ENCODE measurements around the gene ELP2.
"Not testable (repeated sequence)": the region's sequence is repeated elsewhere in the genome, so short reads cannot be mapped to it uniquely, and the experiment has no call there.

ELP2 gene

GRCh38 chr18:36129300-36130038 lies at the start of gene ELP2, which contains the start of gene SLC39A6:
TSS of gene ELP2 (plus strand) at chr18:36129899. CDS start at chr18:36129934, 35 bp downstream.
TSS of gene SLC39A6 (minus strand) at chr18:36129340. CDS start at chr18:36127007, 2,333 bp downstream.
- in situ Hi-C loops (cut with HindIII; ENCODE audit: low sequenced_read_pairs) = no loop called here

GRCh38 chr18:36081118-36081517 lies 48.6 kb upstream of the ELP2 start:
- in situ Hi-C loops (cut with HindIII; ENCODE audit: low sequenced_read_pairs) = loop anchor here (10.0 kb wide), 1 partner anchor 106 kb away; the partner anchor contains the start of gene RMP24

GRCh38 chr18:36083729-36084128 lies 46.0 kb upstream of the ELP2 start:
- in situ Hi-C loops (cut with HindIII; ENCODE audit: low sequenced_read_pairs) = loop anchor here (10.0 kb wide), 1 partner anchor 109 kb away; the partner anchor contains the start of gene RMP24

- in situ Hi-C loops (cut with HindIII; ENCODE audit: low sequenced_read_pairs) = loop anchor here (10.0 kb wide), 1 partner anchor 110 kb away; the partner anchor contains the start of gene RMP24
These were observed 44.5 kb upstream of the ELP2 start for GRCh38 chr18:36085195-36085594.

- in situ Hi-C loops (cut with HindIII; ENCODE audit: low sequenced_read_pairs) = loop anchor here (10.0 kb wide), 1 partner anchor 111 kb away; the partner anchor contains the start of gene RMP24
These were observed 43.5 kb upstream of the ELP2 start for GRCh38 chr18:36086186-36086585.

- in situ Hi-C loops (cut with HindIII; ENCODE audit: low sequenced_read_pairs) = loop anchor here (10.0 kb wide), 1 partner anchor 113 kb away; the partner anchor contains the start of gene RMP24
These were observed 41.4 kb upstream of the ELP2 start for GRCh38 chr18:36088256-36088655.

- in situ Hi-C loops (cut with HindIII; ENCODE audit: low sequenced_read_pairs) = loop anchor here (10.0 kb wide), 1 partner anchor 114 kb away; the partner anchor contains the start of gene RMP24
These were observed 40.7 kb upstream of the ELP2 start for GRCh38 chr18:36089001-36089400.

- in situ Hi-C loops (cut with HindIII; ENCODE audit: low sequenced_read_pairs) = not testable (repeated sequence)
These were observed 37.6 kb upstream of the ELP2 start for GRCh38 chr18:36092116-36092515.

GRCh38 chr18:36094431-36094830 lies 35.3 kb upstream of the ELP2 start:
- in situ Hi-C loops (cut with HindIII; ENCODE audit: low sequenced_read_pairs) = no loop called here

- in situ Hi-C loops (cut with HindIII; ENCODE audit: low sequenced_read_pairs) = no loop called here
These were observed 33.7 kb upstream of the ELP2 start for GRCh38 chr18:36095936-36096519.

GRCh38 chr18:36096955-36097354 lies 32.7 kb upstream of the ELP2 start:
- in situ Hi-C loops (cut with HindIII; ENCODE audit: low sequenced_read_pairs) = no loop called here

- in situ Hi-C loops (cut with HindIII; ENCODE audit: low sequenced_read_pairs) = no loop called here
These were observed 30.4 kb upstream of the ELP2 start for GRCh38 chr18:36099311-36099710.

- in situ Hi-C loops (cut with HindIII; ENCODE audit: low sequenced_read_pairs) = no loop called here
These were observed 27.8 kb upstream of the ELP2 start for GRCh38 chr18:36101943-36102342.

GRCh38 chr18:36104749-36105148 lies 24.9 kb upstream of the ELP2 start:
- in situ Hi-C loops (cut with HindIII; ENCODE audit: low sequenced_read_pairs) = no loop called here

- in situ Hi-C loops (cut with HindIII; ENCODE audit: low sequenced_read_pairs) = no loop called here
These were observed 22.2 kb upstream of the ELP2 start for GRCh38 chr18:36107477-36107876.

- in situ Hi-C loops (cut with HindIII; ENCODE audit: low sequenced_read_pairs) = no loop called here
These were observed 21.5 kb upstream of the ELP2 start for GRCh38 chr18:36108196-36108595.

GRCh38 chr18:36108601-36109000 lies 21.1 kb upstream of the ELP2 start:
- in situ Hi-C loops (cut with HindIII; ENCODE audit: low sequenced_read_pairs) = no loop called here

GRCh38 chr18:36109737-36110136 lies 20.0 kb upstream of the ELP2 start:
- in situ Hi-C loops (cut with HindIII; ENCODE audit: low sequenced_read_pairs) = no loop called here

GRCh38 chr18:36112302-36112701 lies 17.4 kb upstream of the ELP2 start:
- in situ Hi-C loops (cut with HindIII; ENCODE audit: low sequenced_read_pairs) = no loop called here

GRCh38 chr18:36114251-36114650 lies 15.4 kb upstream of the ELP2 start:
- in situ Hi-C loops (cut with HindIII; ENCODE audit: low sequenced_read_pairs) = no loop called here

- in situ Hi-C loops (cut with HindIII; ENCODE audit: low sequenced_read_pairs) = no loop called here
These were observed 15.0 kb upstream of the ELP2 start for GRCh38 chr18:36114738-36115137.

GRCh38 chr18:36116771-36117170 lies 12.9 kb upstream of the ELP2 start:
- in situ Hi-C loops (cut with HindIII; ENCODE audit: low sequenced_read_pairs) = not testable (repeated sequence)
